NCI-H2196 (cell line): ENCODE measurements around the gene SLC19A1.

Experiments
- DNase-seq: peaks from one replicate; lab custom pipeline; 2025; ENCODE audit not compliant: unreplicated experiment; lab: John Stamatoyannopoulos, UW

Gene SLC19A1

DNA sequence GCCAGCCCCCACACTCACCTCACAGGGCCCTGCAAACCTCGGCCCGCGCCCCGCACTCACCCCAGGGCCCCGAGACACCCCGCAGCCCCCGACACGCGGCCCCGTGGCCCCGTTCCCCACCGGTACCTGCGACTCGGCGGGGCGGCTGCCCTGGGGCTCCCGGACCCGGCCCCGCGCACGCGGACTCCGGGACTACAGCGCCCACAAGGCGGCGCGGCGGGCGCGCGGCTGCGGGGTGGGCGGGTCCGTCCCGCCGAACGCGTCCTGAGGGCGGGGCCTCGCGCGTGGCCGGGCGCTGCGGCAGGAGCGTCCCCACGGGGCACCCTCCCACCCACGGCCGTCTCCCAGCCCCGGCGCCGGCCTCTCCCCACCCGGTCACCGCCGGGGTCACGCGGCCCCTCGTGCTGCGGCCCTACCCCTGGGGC lies at the start of gene SLC19A1:
Gene SLC19A1 (minus strand): TSS at position 199 of the 425 bp plus-strand sequence. CDS start 4,481 bp downstream, outside the sequence.
- DNase-seq = peak; percentile 81

DNA sequence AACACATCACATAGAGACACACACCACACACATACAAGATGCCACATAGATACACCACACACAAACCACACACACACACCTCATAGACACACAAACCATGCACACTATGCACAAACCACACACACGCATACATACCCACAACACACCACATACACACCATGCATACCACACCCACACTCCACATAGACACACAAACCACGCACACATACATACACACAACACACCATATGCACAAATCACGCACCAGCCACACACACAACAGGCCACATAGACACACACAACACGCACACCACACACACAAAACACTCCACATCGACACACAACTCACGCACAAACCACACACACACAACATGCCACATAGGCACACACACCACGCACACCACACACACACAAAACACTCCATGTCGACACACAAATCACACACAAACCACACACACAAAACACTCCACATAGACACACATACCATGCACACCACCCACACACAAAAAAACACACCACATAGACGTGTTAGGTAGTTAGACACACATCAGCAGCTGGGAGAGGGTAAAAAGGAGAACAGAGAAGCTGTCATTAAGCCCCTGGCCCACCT lies 49.5 kb upstream of the SLC19A1 start:
- DNase-seq = no peak

DNA sequence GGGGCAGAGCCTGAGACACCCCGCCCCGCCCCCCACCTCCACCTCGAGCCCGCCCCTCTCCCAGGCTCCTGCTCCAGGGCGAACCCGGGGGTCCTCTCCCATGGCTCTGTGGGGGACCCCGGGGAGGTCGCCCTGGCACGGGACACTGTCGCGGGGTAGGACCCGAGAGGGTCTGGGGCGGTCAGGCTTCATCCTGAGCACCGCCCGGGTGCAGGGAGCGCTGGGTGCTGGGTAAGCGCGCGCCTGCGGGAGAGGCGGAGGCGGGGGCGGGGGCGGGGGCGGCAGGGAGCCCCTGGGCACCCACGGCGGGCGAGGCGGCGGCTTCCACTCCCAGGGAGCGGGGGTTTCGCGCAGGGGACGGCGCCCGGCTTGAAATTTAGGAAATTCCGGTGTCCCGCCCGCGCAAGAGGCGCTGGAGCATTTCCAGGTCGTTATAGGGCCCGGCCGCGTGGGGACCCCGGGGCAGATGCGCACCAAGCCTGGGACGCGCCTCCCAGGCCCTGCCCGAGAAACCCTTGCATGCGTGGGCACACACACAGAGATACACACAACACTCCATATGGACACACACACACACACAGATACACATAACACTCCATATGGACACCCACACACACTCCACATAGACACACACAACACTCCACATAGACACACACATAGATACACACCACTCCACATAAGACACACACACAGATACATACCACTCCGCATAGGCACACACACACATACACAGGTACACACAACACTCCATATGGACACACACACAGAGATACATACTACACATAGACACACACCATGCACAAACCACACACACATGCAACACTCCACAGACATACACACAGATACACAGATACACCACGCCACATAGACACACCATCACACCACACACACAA lies 48.7 kb upstream of the SLC19A1 start:
- no peak for DNase-seq

DNA sequence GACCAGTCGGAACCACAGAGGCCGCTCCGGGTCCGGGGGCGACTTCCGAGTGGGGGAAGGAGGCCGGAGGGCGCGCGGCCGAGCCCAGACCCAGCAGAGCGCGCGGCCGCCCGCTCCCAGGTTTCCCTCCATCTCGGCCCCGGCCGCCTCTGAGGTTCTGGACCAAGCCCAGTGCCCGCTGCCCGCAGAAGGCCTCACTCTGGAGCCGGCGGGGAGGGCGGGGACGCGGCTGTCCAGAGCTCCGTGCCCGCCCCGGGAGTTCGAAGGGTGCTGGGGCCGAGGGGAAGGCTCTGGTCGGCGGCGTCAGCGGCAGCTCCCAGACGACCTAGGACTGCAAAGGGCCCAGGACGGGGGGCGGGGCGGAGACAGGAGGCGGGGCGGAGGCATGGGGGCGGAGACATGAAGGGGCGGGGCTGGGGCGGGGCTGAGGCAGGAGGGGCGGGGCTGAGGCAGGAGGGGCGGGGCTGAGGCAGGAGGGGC lies 48.0 kb upstream of the SLC19A1 start:
- DNase-seq = no peak

DNA sequence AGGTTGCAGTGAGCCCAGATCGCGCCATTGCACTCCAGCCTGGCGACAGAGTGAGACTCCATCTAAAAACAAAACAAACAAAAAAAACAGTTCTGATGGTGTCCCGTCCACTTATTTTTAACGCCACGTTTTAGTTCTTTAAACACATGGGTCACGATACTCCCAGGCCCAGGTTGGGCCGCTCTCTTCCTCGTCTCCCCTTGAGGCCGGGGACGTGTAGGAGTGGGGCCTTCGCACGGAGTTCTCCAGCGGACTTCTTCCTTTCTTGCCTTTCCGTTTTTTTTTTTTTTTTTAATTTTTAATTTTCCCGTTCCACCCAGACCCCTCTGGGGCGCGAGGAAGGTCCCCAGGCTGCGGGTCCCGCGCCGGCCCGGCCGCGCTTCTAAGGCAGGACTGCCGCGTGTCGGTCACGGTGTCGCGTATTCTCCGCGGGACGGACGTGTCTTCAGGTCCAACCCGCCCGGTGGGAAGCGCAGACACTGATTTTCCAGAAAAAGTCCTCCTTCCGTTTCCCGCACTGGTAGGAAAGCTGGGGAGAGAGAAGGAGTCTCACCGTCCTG lies 47.5 kb upstream of the SLC19A1 start:
- DNase-seq = no peak

DNA sequence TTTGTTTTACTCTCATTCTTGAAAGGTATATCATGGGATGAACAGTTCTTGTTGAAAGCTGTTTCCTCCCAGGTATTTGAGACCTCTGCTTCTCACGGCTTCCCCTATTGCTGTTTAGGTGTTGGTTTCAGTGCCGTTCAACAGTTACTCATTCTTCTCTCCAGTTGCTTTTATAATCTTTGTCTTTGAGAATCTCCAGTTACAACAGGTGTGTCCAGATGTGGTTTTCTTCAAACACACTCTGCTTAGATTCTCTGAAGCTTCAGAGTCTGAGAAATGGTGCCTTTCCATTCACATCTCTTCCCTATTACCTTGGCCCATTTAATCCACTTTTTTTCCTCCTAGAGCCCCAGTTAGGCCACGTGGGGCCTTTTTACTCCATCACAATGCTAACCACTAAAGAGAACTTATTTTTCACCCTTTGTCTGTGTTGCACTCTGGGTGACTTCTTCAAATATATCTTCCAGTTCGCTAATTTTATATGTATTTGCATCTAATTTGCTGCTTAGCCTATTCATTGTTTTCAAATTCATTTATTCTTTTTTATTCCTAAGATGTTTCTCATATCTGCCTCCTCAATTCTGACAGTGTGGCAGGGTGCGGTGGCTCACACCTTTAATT lies 46.7 kb upstream of the SLC19A1 start:
- DNase-seq = no peak

DNA sequence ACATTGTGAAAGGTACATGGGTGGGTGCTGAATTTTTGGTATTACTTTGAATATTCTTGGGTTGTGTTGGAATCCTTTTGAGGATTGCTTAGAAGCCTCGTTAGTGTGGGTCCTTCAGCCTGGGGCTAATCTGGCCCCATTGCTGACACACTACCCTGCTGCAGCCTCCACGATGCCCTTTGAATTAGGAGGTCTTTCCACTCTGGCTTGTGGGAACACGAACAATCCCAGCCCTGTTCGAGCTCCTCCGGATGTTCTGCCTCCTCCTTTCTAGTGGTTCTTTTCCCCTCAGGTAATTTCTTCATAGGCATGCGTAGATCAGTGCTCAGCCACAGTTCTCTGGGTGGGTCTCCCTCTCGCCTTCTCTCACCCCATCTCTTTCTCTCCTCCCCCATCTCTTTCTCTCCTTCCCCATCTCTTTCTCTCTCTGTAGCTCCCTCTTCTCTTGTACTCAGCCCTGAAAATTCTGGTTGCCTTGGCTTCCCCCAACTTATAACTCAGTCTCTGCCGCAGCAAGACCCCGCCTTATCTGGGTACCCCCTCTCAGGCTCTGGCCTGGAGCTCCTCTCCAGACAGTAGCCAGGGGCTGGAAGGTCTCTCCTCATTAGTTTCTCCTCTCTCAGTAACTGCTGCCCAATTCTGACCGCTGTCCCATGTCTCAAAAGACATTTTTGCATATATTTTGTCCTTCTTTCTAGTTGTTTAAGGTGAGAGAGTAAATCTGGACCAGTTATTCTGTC lies 46.0 kb upstream of the SLC19A1 start:
- DNase-seq = no peak

DNA sequence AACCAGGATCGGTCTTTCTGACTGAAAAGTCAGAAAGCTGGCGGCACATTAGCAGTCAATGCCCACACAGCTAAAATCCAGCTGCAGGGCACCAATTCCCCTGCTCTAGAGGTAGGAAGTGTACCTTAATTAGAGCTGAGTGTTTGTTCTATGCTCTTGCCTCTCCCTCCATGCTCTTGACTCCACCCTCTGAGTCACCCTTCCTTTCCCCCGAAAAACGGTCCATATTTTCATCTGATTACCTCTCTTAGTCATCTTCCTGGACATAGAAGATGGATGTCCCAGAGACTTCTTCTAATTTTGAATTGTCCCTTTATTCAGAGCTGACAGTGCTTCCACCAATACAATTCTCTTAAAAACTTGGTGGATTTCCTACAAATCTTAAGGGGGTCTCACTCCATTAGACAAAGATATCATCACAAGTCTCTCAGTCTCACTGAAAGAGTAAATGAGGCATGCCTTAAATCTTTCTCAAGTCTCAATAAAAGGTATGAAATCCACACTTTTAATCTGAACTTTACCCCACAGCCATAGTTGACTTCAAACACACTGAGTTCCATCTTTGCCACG lies 44.1 kb upstream of the SLC19A1 start:
- DNase-seq = no peak

DNA sequence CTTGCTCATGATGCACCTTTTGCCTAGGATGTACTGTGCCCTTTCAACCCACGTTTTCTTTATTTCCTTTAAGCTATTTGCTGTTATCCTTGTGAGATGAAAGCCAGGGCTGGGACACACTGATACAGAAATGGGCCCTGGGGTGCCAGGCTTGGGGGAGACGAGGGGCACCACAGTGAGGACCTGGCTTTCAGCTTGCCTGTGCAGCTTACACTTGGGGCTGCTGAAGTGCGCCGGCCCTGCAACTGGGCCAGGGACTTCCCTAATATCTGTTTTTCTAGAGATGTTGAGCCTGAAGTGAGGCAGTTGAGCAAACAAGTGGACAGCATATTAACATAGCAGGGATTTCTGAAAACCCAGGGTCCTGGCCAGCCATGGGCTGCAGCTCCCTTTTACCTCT lies 42.5 kb upstream of the SLC19A1 start:
- no peak for DNase-seq

DNA sequence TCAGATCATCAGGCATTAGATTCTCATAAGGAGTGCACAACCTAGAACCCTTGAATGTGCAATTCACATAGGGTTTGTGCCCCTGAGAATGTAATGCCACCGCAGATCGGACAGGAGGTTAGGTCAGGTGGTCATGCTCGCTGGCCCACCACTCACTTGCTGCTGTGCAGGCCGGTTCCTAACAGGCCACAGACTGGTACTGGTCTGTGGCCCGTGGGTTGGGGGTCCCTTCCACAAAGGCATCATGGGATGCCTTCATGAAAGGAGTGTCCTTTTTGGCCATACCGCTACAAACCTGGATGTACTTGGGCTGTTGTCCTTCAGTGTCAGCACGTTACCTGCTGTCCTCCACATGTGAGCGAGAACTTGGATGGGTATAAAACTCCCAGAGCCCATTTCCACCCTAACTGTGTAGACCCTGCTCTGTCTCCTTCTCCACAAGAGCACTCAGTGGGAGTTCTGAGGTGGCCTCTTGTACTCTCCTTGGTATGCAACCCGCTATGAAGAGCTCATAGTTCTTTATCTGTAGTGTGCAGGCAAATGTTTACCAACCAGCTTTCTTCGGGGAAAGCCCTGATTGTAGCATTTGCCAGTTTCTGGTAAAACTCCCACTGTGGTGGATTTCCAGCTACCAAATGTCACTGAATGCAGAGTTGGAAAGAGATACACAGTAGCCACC lies 41.7 kb upstream of the SLC19A1 start:
- DNase-seq = no peak

DNA sequence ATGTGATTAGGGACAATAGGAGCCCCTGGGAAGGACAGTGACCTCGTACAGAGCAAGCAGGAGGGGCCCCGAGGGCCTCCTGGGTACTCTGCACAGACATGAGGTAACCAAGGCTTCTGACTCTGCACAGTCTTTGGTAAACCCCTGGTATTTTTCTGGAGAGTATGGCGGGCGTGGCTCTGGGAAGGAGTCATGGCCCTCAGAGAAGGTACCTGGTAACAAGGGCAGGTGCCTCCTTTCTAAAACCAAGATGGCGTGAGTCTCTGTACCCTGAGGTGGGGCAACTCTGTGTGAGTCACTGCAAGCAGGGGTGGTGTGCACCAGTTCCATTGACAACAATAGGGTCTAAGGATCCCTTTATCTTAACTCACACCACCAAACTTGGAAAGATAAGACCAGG lies 39.9 kb upstream of the SLC19A1 start:
- DNase-seq = no peak

DNA sequence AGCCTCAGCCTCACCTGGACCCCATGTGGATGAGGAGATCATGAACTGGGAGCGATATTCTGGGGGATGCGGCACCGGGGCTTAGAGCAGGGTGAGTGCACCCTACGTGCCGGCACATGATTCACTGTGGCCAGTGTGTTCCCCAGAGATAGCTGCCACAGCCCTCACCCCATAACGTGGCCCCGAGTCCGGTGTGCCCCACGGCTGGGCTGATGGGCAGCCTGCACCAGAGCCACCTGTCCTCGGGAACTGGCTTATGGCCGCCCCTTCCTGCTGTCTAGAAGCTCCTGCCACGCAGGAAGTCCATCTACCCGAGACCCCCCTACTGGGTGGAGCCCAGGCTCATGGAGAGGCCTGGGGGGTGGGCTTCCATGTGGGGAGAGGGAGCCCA lies 39.1 kb upstream of the SLC19A1 start:
- DNase-seq = no peak

DNA sequence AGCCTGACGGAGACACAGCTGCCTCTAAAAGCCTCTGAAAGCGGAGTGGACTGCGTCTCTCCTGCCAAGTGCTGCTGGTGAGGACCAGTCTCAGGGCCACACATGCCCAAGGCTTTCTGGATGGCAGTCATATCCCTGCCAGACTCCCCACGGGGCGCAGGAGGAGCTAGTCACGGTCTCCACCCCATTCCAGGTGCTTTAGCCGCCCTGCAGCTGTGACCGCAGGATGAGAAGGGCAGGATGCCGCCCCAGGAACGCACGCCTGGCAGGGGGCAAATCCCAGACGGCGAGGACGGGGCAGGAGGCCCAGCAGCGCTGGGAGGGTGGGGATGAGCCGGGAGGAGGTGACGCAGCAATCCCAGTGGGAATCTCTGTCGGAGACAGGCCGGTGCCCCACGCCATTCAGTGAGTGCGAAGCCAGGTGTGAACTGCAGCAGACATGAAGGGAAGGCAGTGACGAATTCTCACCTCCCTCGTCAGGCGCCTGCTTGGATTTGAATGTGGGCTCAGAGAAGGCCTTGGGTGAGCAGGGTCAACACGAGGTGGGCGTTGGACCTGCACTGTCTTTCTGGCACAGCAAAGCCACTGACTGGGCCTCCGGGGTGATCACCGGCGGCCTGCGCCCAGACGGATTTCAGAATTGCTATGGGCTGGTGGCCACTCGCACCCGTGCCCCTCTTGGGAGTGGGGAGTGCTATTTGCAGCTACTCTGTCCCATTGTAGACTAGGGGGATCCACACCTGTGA lies 38.5 kb upstream of the SLC19A1 start:
- DNase-seq = no peak

DNA sequence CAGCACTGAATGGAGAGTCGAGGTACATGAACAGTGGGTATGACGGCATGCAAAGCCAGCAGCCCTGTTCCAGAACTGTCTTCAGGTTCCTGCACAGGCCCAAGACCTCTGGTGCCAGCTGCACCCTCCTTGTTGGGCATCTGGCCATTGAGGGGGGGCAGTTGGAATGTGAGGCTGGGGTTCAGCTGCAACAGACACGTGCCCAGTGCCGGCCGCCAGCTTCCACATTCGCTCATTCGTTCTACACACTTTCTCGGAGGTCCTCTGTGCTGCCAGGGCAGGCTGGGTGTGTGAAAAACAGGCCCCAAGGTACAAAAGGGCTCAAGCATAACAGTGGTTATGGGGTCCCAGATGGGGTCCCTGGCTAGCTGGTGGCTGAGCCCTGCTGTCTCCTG lies 37.9 kb upstream of the SLC19A1 start:
- no peak for DNase-seq

DNA sequence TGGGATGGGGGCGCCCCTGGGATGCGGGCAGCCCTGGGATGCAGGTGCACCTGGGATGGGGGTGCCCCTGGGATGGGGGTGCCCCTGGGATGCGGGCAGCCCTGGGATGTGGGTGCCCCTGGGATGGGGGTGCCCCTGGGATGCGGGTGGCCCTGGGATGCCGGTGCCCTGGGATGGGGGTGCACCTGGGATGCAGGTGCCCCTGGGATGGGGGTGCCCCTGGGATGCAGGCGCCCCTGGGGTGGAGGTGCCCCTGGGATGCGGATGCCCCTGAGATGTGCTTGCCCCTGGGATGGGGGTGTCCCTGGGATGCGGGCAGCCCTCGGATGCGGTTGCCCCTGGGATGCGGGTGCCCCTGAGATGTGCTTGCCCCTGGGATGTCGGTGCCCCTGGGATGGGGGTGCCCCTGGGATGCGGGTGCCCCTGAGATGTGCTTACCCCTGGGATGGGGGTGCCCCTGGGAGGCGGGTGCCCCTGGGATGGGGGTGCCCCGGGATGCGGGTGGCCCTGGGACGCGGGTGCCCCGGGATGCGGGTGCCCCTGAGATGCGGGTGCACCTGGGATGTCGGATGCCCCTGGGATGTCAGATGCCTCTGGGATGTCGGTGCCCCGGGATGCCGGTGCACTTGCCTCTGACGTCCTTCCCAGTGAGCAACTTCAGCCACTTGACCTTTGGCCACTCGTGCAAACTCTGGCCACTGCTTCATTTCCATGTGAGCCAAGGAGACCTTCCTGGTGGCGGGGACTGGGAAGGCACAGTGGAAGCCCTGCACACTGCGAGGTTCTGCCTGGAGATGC lies 37.3 kb upstream of the SLC19A1 start:
- no peak for DNase-seq

DNA sequence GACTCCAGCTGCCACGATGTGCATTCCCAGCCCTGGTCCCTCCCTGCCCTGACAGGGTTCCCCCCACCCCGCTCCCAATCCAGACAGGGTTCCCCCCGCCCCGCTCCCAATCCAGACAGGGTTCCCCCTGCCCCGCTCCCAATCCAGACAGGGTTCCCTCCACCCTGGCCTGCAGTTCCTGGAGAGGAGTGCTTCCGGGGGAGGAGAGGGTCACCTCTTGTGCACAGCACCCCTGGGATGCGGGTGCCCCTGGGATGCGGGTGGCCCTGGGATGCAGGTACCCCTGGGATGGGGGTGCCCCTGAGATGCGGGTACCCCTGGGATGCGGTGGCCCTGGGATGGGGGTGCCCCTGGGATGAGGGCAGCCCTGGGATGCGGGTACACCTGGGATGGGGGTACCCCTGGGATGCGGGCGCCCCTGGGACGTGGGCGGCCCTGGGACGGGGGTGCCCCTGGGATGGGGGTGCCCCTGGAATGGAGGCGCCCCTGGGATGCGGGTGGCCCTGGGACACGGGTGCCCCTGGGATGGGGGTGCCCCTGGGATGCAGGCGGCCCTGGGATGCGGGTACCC lies 36.7 kb upstream of the SLC19A1 start:
- no peak for DNase-seq

DNA sequence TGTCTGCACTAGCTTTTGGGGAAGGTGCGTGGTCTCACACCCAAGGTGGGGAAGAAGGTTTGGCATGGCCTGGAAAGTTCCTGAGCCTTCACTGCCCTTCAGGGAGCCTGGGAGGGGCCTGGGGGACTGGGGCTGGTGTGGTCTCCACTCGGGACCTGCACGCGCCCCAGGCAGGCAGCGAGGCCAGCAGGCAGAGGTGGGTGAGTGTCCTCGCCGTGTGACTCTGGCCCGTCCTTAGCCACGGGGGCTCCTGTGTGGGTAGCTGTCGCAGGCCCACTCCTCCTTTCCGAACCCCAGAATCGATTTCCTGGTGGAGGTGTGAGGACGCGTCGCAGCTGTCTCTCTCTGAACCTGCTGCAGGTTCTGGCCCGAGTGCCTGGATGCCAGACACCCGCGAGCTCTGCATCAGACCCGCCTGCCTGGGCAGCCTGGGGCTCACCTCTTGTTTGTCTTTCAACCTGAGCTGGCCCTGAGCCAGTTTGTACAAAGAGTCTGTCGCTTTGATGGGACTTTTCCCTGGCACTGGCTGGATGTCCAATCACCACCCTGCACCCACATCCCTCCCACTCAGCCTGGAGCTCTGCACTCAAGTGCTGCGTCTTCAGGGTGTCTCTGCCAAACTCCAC lies 36.0 kb upstream of the SLC19A1 start:
- DNase-seq = peak; percentile 73

DNA sequence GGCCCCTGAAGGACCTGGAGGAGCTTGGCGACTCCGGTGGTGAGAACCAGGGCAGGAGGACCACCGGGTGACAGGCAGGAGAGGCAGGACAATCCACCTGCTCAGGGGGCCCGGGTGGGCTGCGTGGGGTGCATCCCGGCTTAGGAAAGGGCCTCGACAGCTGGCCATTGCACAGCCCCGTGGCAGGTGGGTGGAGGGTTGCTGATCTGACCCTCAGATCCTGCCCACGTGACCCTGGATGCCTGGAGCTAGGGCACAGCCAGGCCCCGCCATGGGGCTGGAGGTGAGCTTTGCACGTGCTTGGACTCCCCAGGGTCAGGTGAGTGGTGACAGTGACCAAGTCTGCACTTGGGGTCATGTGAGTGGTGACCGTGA lies 35.5 kb upstream of the SLC19A1 start:
- no peak for DNase-seq
